Mesothelial cell of epicardium (in vitro differentiated cells): ENCODE measurements around the gene PRADC1. TPM values are rescaled to one million over a fixed set of nuclear protein-coding genes. Genes with fewer than 3 reads are reported as not detected.
"Not testable (repeated sequence)": the region's sequence is repeated elsewhere in the genome, so short reads cannot be mapped to it uniquely, and the experiment has no call there.

Experiments
- DNase-seq, 2 experiments: peaks; one replicate each; pipeline ENCODE4 v3.0.0; 2021; ENCODE audit warnings: low spot score in 2 of 2; ENCODE audit not compliant: unreplicated experiment in 2 of 2
- H3K27ac Mint-ChIP-seq: 2 replicates; pipeline ENCODE4 v1.8.0; 2021; ENCODE audit warnings: mixed read lengths
- H3K27me3 Mint-ChIP-seq: 2 replicates; pipeline ENCODE4 v1.8.0; 2021; ENCODE audit warnings: low read depth, mixed read lengths
- H3K36me3 Mint-ChIP-seq: 2 replicates; pipeline ENCODE4 v1.8.0; 2021; ENCODE audit warnings: mixed read lengths
- H3K4me1 Mint-ChIP-seq: 2 replicates; pipeline ENCODE4 v1.8.0; 2021; ENCODE audit warnings: mixed read lengths
- H3K4me3 Mint-ChIP-seq: 2 replicates; pipeline ENCODE4 v1.8.0; 2021; ENCODE audit warnings: mild to moderate bottlenecking, moderate library complexity, mixed read lengths
- H3K9me3 Mint-ChIP-seq: 2 replicates; pipeline ENCODE4 v1.8.0; 2021; ENCODE audit warnings: mixed read lengths
- total RNA-seq: library from RNA; stranded (reverse); gene quantifications from 3 replicates; pipeline ENCODE4 v1.2.1, GENCODE V29; 2021
- TF ChIP-seq, protein P1 (sequence below): fragments of 200-600 bp; sonication (generic); IDR thresholded peaks from one replicate; pipeline ENCODE4 v1.5.0; 2021; ENCODE audit warnings: antibody characterized with exemption; ENCODE audit not compliant: unreplicated experiment

The PRADC1 gene
- total RNA-seq, 1 donor from 2014 or later: 5.9 TPM

DNA sequence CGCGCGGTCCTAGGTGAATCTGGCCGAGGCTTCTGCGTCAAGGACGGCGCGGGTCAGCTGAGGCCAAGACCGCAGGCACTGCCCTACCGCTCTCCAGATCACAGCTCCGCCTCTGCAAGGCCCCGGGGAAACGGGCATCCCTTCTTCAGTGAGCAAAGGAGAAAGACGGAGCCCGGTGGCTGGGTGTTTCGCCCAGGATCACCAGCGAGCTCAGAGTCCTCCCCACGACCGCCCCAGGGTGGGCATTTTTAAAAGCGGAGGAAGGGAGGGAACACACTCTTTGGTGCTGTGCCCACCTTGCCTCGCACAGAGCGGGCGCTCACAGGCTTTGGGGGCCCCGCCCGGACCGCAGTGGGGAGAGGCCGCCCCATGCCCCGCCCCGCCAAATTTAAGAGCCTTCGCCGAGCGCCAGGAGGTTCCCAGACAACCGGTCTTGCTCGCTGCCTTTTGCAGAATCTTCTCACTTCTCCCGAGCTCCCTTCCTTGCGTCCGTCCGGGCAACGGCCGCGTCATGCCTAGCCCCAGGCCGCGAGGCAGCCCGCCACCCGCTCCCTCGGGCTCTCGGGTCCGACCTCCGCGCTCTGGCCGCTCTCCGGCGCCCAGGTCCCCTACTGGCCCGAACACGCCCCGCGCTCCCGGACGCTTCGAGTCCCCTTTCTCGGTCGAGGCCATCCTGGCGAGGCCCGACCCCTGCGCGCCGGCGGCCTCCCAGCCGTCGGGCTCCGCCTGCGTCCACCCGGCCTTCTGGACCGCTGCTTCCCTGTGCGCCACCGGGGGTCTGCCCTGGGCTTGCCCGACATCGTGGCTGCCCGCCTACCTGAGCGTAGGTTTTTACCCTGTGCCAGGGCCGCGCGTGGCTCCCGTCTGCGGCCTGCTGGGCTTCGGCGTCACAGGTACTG is 30.6 kb downstream of the PRADC1 start, which contains the start of gene NOTO:
TSS of gene NOTO (plus strand) at position 419 of the 899 bp plus-strand sequence. CDS start at position 512, 93 bp downstream.
- DNase-seq: no peak
- Mint-ChIP-seq H3K36me3 (no peaks in the 10 kb centered on the region), H3K27ac (no peak within 1 kb of the TSS), H3K9me3 (peaks cover 6% of the 10 kb centered on the region), H3K27me3 (peaks cover 95% of the 10 kb centered on the region), H3K4me1 (peaks cover 2% of the 10 kb centered on the region), H3K4me3 (peak within 1 kb of the TSS; percentile 50)
- TF ChIP-seq, protein P1, sequence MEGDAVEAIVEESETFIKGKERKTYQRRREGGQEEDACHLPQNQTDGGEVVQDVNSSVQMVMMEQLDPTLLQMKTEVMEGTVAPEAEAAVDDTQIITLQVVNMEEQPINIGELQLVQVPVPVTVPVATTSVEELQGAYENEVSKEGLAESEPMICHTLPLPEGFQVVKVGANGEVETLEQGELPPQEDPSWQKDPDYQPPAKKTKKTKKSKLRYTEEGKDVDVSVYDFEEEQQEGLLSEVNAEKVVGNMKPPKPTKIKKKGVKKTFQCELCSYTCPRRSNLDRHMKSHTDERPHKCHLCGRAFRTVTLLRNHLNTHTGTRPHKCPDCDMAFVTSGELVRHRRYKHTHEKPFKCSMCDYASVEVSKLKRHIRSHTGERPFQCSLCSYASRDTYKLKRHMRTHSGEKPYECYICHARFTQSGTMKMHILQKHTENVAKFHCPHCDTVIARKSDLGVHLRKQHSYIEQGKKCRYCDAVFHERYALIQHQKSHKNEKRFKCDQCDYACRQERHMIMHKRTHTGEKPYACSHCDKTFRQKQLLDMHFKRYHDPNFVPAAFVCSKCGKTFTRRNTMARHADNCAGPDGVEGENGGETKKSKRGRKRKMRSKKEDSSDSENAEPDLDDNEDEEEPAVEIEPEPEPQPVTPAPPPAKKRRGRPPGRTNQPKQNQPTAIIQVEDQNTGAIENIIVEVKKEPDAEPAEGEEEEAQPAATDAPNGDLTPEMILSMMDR: no peak

- not testable (repeated sequence) for H3K27ac Mint-ChIP-seq, H3K36me3 Mint-ChIP-seq, DNase-seq, H3K4me1 Mint-ChIP-seq, H3K9me3 Mint-ChIP-seq, H3K4me3 Mint-ChIP-seq
- H3K27me3 Mint-ChIP-seq: peaks cover 93% of the 10 kb centered on the region
These were observed 32.8 kb downstream of the PRADC1 start for GRCh38 chr2:73200281-73200680.

- TF ChIP-seq, protein P1: no peak
- no peak overlapping the region for H3K27ac Mint-ChIP-seq
- H3K27me3 Mint-ChIP-seq: peaks cover 75% of the 10 kb centered on the region
- no peak overlapping the region for H3K4me3 Mint-ChIP-seq
- no peaks in the 10 kb centered on the region for H3K36me3 Mint-ChIP-seq
- no peak for DNase-seq
- H3K4me1 Mint-ChIP-seq: peaks cover 2% of the 10 kb centered on the region
- H3K9me3 Mint-ChIP-seq: peaks cover 6% of the 10 kb centered on the region
These were observed 35.5 kb downstream of the PRADC1 start for GRCh38 chr2:73197579-73197978.

- H3K36me3 Mint-ChIP-seq: no peaks in the 10 kb centered on the region
- no peaks in the 10 kb centered on the region for H3K4me1 Mint-ChIP-seq
- no peak overlapping the region for H3K27ac Mint-ChIP-seq
- TF ChIP-seq, protein P1: no peak
- H3K9me3 Mint-ChIP-seq: peaks cover 7% of the 10 kb centered on the region
- H3K4me3 Mint-ChIP-seq: no peak overlapping the region
- DNase-seq: no peak
- H3K27me3 Mint-ChIP-seq: peaks cover 84% of the 10 kb centered on the region
These were observed 45.5 kb downstream of the PRADC1 start for GRCh38 chr2:73187549-73187948.

DNA sequence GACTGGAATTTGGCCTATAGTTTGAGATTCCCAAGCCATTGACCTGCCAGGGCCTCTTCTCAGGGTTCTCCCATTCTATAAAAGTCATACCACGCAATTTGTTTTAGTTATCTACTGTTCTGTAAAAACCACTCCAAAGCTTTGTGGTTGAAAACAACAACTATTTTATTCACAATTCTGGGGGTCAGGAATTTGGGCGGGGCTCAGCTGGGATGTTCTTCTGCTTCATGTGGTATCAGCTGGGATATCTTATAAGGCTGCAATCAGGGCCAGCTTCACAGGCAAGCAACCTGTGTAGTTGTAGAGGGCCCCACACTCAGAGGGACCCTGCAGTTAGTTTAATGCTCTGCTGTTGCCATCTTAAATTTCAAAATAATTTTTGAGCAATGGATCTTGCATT is 47.1 kb downstream of the PRADC1 start:
- H3K4me3 Mint-ChIP-seq: no peak overlapping the region
- TF ChIP-seq, protein P1: no peak
- no peak for DNase-seq
- H3K27ac Mint-ChIP-seq: no peak overlapping the region
- no peaks in the 10 kb centered on the region for H3K4me1 Mint-ChIP-seq
- H3K9me3 Mint-ChIP-seq: peaks cover 7% of the 10 kb centered on the region
- H3K27me3 Mint-ChIP-seq: peaks cover 88% of the 10 kb centered on the region
- H3K36me3 Mint-ChIP-seq: no peaks in the 10 kb centered on the region

Other genes with a start within 250 kb of the PRADC1 start
- gene SFXN5, start 161.5 kb downstream of the PRADC1 start, total RNA-seq: 18.8 to 20.2 TPM (median 18.9 TPM) in 3 replicates
- gene RAB11FIP5, start 120.3 kb downstream of the PRADC1 start, total RNA-seq: 23.3 to 25.4 TPM (median 25.1 TPM) in 3 replicates
- not detected in 3 replicates for gene NOTO, start 30.7 kb downstream of the PRADC1 start, total RNA-seq
- 29.8 to 34.3 TPM (median 34.2 TPM) in 3 replicates for gene SMYD5, start 19.0 kb downstream of the PRADC1 start, total RNA-seq
- gene CCT7, start 1.1 kb upstream of the PRADC1 start, total RNA-seq: 217 to 220 TPM (median 218 TPM) in 3 replicates
- gene FBXO41, start 51.2 kb upstream of the PRADC1 start, total RNA-seq: 7.6 to 8.1 TPM (median 7.8 TPM) in 3 replicates
- gene EGR4, start 60.3 kb upstream of the PRADC1 start, total RNA-seq: 0.34 to 0.49 TPM (median 0.36 TPM) in 3 replicates
- 38.7 to 42.2 TPM (median 40.6 TPM) in 3 replicates for gene ALMS1, start 152.6 kb upstream of the PRADC1 start, total RNA-seq